ENCODE data around the gene DEPDC7. TPM values are rescaled to one million over a fixed set of nuclear protein-coding genes. Genes with fewer than 3 reads are reported as not detected.

DEPDC7 gene
- total and polyA plus RNA-seq, 2 experiments from 2014 or later, result 8.6 to 10.9 TPM

DNA sequence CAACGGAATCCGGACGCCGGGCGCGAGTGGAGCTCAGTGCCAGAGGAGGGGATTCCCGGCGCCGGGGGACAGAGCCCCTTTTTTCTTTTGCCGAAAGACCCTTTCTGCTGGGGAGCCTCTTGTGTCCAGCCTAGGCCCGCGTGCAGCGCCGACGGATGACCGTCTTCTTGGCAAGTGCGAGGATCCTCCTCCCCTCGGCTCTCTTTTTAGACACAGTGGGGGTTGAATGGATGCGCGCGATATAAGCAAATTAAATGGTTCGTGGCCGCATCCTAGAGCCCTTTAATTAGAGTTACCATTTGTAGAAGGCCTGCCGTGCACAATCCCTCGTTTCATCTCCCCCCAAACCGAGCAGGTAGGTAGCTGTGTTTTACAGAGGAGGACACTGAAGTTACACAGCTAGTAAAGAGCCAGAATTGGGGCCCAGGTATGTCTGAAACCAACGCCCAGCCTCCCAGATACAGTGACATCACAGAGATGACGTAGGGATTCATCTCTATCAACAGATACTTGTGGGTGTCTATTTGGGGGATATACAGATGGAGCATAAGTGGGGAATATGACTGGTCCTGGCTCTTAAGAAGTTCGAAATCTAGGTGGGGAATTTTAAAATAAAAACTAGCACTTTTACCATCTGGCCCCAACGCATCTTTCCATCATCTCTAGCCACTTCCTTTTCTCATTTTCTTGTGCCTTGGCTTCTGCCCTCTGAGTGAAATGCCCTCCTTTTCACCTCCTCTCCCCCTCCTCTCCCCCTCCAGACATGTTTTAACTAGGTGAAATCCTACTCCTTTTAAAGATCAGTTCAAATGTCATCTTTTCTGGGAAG lies 24.6 kb downstream of the DEPDC7 start:
- H3K27ac ChIP-seq (ENCODE audit: low read depth), result peak overlapping the region; percentile 95; the same call in 1 of the 2 replicates
- H3K9me2 ChIP-seq (ENCODE audit: insufficient read depth), result no peaks in the 10 kb centered on the region
- Mint-ChIP-seq H3K4me1 (peaks cover 12% of the 10 kb centered on the region), H3K9me3 (no peaks in the 10 kb centered on the region; the same call in 2 of the 3 replicates), H3K27me3 (ENCODE audit: insufficient read depth, low read depth, poor library complexity) (peaks cover 9% of the 10 kb centered on the region), H3K27ac (peak overlapping the region; percentile 83; the same call in 1 of the 2 replicates), H3K36me3 (ENCODE audit: low read depth) (peaks cover 14% of the 10 kb centered on the region), H3K4me3 (peak overlapping the region; percentile 84)
- no peaks in the 10 kb centered on the region for H4K20me1 ChIP-seq (replicated peaks; ENCODE audit: insufficient read depth)
- H3K79me2 ChIP-seq (replicated peaks; ENCODE audit: insufficient read depth), result no peaks in the 10 kb centered on the region; the same call in none of the 2 replicates
- no peaks in the 10 kb centered on the region; the same call in 1 of the 2 replicates for H3F3A ChIP-seq (replicated peaks; ENCODE audit: low read depth)
- H3K36me3 ChIP-seq (ENCODE audit: insufficient read depth), result peaks cover 6% of the 10 kb centered on the region; the same call in 1 of the 2 replicates
- ATAC-seq (peak; percentile 19), DNase-seq (ENCODE audit: low spot score) (peak; percentile 22)
- H3K4me2 ChIP-seq, result peak overlapping the region; percentile 85
- no peaks in the 10 kb centered on the region for H3K27me3 ChIP-seq (ENCODE audit: insufficient read depth)
- peak overlapping the region; percentile 98 for H2AFZ ChIP-seq
- peaks cover 10% of the 10 kb centered on the region for H3K4me1 ChIP-seq (ENCODE audit: insufficient read depth)
- peak overlapping the region; percentile 82 for H3K4me3 ChIP-seq
- TF ChIP-seq, protein P1, sequence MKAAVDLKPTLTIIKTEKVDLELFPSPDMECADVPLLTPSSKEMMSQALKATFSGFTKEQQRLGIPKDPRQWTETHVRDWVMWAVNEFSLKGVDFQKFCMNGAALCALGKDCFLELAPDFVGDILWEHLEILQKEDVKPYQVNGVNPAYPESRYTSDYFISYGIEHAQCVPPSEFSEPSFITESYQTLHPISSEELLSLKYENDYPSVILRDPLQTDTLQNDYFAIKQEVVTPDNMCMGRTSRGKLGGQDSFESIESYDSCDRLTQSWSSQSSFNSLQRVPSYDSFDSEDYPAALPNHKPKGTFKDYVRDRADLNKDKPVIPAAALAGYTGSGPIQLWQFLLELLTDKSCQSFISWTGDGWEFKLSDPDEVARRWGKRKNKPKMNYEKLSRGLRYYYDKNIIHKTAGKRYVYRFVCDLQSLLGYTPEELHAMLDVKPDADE (IDR thresholded peaks at IDR 0.05), result no peak
- peak; percentile 4; the same call in 1 of the 2 replicates for TF ChIP-seq NANOG (IDR thresholded peaks at IDR 0.05; ENCODE audit: borderline replicate concordance)
- TF ChIP-seq CREB1 (CRISPR knock-in tag; IDR thresholded peaks at IDR 0.05; ENCODE audit: low read depth), result peak; percentile 59; the same call in 1 of the 2 replicates

- ATAC-seq, result no peak
- no peaks in the 10 kb centered on the region for H3K27me3 ChIP-seq (ENCODE audit: insufficient read depth)
- peaks cover 10% of the 10 kb centered on the region for H3K4me1 ChIP-seq (ENCODE audit: insufficient read depth)
- Mint-ChIP-seq H3K4me1 (peaks cover 12% of the 10 kb centered on the region), H3K27ac (no peak overlapping the region), H3K4me3 (peak overlapping the region; percentile 84), H3K9me3 (peaks cover 5% of the 10 kb centered on the region; the same call in 2 of the 3 replicates), H3K36me3 (ENCODE audit: low read depth) (peaks cover 22% of the 10 kb centered on the region), H3K27me3 (ENCODE audit: insufficient read depth, low read depth, poor library complexity) (peaks cover 9% of the 10 kb centered on the region)
- H4K20me1 ChIP-seq (replicated peaks; ENCODE audit: insufficient read depth), result no peaks in the 10 kb centered on the region
- H3K27ac ChIP-seq (ENCODE audit: low read depth), result no peak overlapping the region
- no peaks in the 10 kb centered on the region; the same call in none of the 2 replicates for H3K79me2 ChIP-seq (replicated peaks; ENCODE audit: insufficient read depth)
- H3K9me2 ChIP-seq (ENCODE audit: insufficient read depth), result no peaks in the 10 kb centered on the region
- no peak for DNase-seq (ENCODE audit: low spot score)
- H3K4me2 ChIP-seq, result peak overlapping the region; percentile 85
- peaks cover 9% of the 10 kb centered on the region; the same call in 1 of the 2 replicates for H3K36me3 ChIP-seq (ENCODE audit: insufficient read depth)
- peak overlapping the region; percentile 82 for H3K4me3 ChIP-seq
- H2AFZ ChIP-seq, result no peak overlapping the region
- H3F3A ChIP-seq (replicated peaks; ENCODE audit: low read depth), result no peaks in the 10 kb centered on the region; the same call in 1 of the 2 replicates
- TF ChIP-seq, protein P2, sequence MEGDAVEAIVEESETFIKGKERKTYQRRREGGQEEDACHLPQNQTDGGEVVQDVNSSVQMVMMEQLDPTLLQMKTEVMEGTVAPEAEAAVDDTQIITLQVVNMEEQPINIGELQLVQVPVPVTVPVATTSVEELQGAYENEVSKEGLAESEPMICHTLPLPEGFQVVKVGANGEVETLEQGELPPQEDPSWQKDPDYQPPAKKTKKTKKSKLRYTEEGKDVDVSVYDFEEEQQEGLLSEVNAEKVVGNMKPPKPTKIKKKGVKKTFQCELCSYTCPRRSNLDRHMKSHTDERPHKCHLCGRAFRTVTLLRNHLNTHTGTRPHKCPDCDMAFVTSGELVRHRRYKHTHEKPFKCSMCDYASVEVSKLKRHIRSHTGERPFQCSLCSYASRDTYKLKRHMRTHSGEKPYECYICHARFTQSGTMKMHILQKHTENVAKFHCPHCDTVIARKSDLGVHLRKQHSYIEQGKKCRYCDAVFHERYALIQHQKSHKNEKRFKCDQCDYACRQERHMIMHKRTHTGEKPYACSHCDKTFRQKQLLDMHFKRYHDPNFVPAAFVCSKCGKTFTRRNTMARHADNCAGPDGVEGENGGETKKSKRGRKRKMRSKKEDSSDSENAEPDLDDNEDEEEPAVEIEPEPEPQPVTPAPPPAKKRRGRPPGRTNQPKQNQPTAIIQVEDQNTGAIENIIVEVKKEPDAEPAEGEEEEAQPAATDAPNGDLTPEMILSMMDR (conservative IDR thresholded peaks at IDR 0.05; ENCODE audit: low read depth in 2 of 2), result no peak
- TF ChIP-seq, protein P1 (IDR thresholded peaks at IDR 0.05), result no peak
- TF ChIP-seq NANOG (IDR thresholded peaks at IDR 0.05; ENCODE audit: borderline replicate concordance), result no peak
- TF ChIP-seq STAT1 (IDR thresholded peaks at IDR 0.05; ENCODE audit: unreplicated experiment), result no peak
- no peak for TF ChIP-seq ZNF114 (CRISPR knock-in tag; IDR thresholded peaks at IDR 0.05)
- TF ChIP-seq EZH2 (IDR thresholded peaks at IDR 0.05; ENCODE audit: low read depth, unreplicated experiment), result no peak
- TF ChIP-seq JUNB (IDR thresholded peaks at IDR 0.05; ENCODE audit: unreplicated experiment), result no peak
- TF ChIP-seq CREB1 (CRISPR knock-in tag; IDR thresholded peaks at IDR 0.05; ENCODE audit: low read depth), result no peak
Measured at GRCh38 chr11:33040862-33041453, 25.3 kb downstream of the DEPDC7 start.
